ENCODE measurements around the gene MAVS.

The MAVS gene

GRCh38 chr20:3885715-3886114, 39.1 kb downstream of the MAVS start:
- no peak overlapping the region for H3K4me3 ChIP-seq (ENCODE audit: low read depth, low read length)
- no peak for DNase-seq (ENCODE audit: low read depth)
- no peak for TF ChIP-seq POLR2A (IDR thresholded peaks at IDR 0.05; ENCODE audit: extremely low read depth, insufficient read length)
- TF ChIP-seq, protein P1, sequence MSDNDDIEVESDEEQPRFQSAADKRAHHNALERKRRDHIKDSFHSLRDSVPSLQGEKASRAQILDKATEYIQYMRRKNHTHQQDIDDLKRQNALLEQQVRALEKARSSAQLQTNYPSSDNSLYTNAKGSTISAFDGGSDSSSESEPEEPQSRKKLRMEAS (IDR thresholded peaks at IDR 0.05; ENCODE audit: low read depth, low read length), result no peak
- no peak for TF ChIP-seq MYC (IDR thresholded peaks at IDR 0.05; ENCODE audit: low read depth, low read length)
- TF ChIP-seq, protein P2, sequence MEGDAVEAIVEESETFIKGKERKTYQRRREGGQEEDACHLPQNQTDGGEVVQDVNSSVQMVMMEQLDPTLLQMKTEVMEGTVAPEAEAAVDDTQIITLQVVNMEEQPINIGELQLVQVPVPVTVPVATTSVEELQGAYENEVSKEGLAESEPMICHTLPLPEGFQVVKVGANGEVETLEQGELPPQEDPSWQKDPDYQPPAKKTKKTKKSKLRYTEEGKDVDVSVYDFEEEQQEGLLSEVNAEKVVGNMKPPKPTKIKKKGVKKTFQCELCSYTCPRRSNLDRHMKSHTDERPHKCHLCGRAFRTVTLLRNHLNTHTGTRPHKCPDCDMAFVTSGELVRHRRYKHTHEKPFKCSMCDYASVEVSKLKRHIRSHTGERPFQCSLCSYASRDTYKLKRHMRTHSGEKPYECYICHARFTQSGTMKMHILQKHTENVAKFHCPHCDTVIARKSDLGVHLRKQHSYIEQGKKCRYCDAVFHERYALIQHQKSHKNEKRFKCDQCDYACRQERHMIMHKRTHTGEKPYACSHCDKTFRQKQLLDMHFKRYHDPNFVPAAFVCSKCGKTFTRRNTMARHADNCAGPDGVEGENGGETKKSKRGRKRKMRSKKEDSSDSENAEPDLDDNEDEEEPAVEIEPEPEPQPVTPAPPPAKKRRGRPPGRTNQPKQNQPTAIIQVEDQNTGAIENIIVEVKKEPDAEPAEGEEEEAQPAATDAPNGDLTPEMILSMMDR (IDR thresholded peaks at IDR 0.05; ENCODE audit: low read depth, low read length), result no peak

- peak; percentile 54 for DNase-seq (ENCODE audit: low read depth)
- TF ChIP-seq POLR2A (IDR thresholded peaks at IDR 0.05; ENCODE audit: extremely low read depth, insufficient read length) (no peak), MYC (IDR thresholded peaks at IDR 0.05; ENCODE audit: low read depth, low read length) (no peak)
- TF ChIP-seq, protein P1 (IDR thresholded peaks at IDR 0.05; ENCODE audit: low read depth, low read length), result no peak
- TF ChIP-seq, protein P2 (IDR thresholded peaks at IDR 0.05; ENCODE audit: low read depth, low read length), result no peak
- peak overlapping the region; percentile 98 for H3K4me3 ChIP-seq (ENCODE audit: low read depth, low read length)
Observed at GRCh38 chr20:3887876-3888620, 41.4 kb downstream of the MAVS start.

GRCh38 chr20:3888622-3889488, 42.2 kb downstream of the MAVS start, which contains the start of gene PANK2:
Gene PANK2 (plus strand): TSS chr20:3889387.
- H3K4me3 ChIP-seq (ENCODE audit: low read depth, low read length), result peak within 1 kb of the TSS; percentile 98

DNA sequence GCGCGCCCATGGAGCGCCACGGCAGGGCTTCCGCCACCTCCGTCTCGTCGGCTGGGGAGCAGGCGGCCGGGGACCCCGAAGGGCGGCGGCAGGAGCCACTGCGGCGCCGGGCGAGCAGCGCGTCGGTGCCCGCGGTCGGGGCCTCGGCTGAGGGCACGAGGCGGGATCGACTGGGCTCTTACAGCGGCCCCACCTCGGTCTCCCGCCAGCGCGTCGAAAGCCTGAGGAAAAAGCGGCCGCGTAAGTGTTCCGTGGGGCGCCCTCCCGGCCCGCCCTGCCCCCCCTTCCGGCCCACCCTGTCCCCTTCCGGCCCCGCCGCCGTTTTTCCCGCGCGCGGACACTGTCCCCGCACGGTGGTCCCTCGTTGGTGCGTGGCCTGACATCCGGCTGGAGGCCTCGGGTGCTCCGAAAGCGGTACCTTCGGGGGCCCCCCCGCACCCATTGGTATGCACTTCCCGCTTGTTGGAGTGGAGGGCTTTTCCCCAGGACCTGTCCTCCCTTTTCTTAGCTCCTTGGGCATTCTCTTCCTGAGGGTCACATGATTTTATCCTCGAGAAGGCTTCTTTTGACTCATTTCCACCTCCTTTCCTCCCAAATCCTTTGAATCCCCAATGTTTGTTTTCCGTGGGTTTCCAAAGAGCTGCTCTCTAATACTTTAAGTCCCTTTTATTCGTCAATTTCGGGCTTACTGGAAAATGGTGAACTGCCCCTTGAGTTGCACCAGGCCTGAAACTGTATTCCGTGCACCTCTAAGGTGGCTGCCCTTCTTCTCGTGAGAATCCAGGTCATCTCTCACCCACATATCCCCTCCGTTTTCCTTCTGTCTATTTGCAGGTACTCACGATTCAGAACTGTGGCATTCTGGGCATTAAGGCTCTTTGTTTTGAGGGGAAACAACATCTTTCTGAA, 43.1 kb downstream of the MAVS start:
- TF ChIP-seq, protein P1 (IDR thresholded peaks at IDR 0.05; ENCODE audit: low read depth, low read length), result no peak
- TF ChIP-seq POLR2A (IDR thresholded peaks at IDR 0.05; ENCODE audit: extremely low read depth, insufficient read length) (no peak), MYC (IDR thresholded peaks at IDR 0.05; ENCODE audit: low read depth, low read length) (no peak)
- TF ChIP-seq, protein P2 (IDR thresholded peaks at IDR 0.05; ENCODE audit: low read depth, low read length), result no peak
- peak overlapping the region; percentile 98 for H3K4me3 ChIP-seq (ENCODE audit: low read depth, low read length)
- peak; percentile 68 for DNase-seq (ENCODE audit: low read depth)

More at GRCh38 chr20:3888622-3889488, 42.2 kb downstream of the MAVS start, which contains the start of gene PANK2:
- TF ChIP-seq, protein P1 (IDR thresholded peaks at IDR 0.05; ENCODE audit: low read depth, low read length), result peak; percentile 51
- peak; percentile 83 for TF ChIP-seq MYC (IDR thresholded peaks at IDR 0.05; ENCODE audit: low read depth, low read length)
- peak; percentile 83 for TF ChIP-seq POLR2A (IDR thresholded peaks at IDR 0.05; ENCODE audit: extremely low read depth, insufficient read length)
- TF ChIP-seq, protein P2 (IDR thresholded peaks at IDR 0.05; ENCODE audit: low read depth, low read length), result peak; percentile 21
- peak; percentile 99 for DNase-seq (ENCODE audit: low read depth)

- TF ChIP-seq POLR2A (IDR thresholded peaks at IDR 0.05; ENCODE audit: extremely low read depth, insufficient read length) (no peak), MYC (IDR thresholded peaks at IDR 0.05; ENCODE audit: low read depth, low read length) (no peak)
- TF ChIP-seq, protein P1 (IDR thresholded peaks at IDR 0.05; ENCODE audit: low read depth, low read length), result 0 out of 2 replicates have a peak, but pooled peaks have one; percentile 17
- TF ChIP-seq, protein P2 (IDR thresholded peaks at IDR 0.05; ENCODE audit: low read depth, low read length), result no peak
- no peak for DNase-seq (ENCODE audit: low read depth)
- H3K4me3 ChIP-seq (ENCODE audit: low read depth, low read length), result peak overlapping the region; percentile 98
Observed at GRCh38 chr20:3890398-3890751, 43.7 kb downstream of the MAVS start.
